ENCODE measurements around the gene NES. TPM values are rescaled to one million over a fixed set of nuclear protein-coding genes. Genes with fewer than 3 reads are reported as not detected.

The NES gene
- total RNA-seq, 1 donor, result 44.5 TPM

GRCh38 chr1:156666862-156667609 is 10.2 kb downstream of the NES start:
- no peak for TF ChIP-seq CTCF (IDR thresholded peaks at IDR 0.05; ENCODE audit: insufficient read depth, low read length)
- H3K4me3 ChIP-seq (ENCODE audit: low read depth, low read length), result no peak overlapping the region
- no peak for DNase-seq (ENCODE audit: low read depth)

DNA sequence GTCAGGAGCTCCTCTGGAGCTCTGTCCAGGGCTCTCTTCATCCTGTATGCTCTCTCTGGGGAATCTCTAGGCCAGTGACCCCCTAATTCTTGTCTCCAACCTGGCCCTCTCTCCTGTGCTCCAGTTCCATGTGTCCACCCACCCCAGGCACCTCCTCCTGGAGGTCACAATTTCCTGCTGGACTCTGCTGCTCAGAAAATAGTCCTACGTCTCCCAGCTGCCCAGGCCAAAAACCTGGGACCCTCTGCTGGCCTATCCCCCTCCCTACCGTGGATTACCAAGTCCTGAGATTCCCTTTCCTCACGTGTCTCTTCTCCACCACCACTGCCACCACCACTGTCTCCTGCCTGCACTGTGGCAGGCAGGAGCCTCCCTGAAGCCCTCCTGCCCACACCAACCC is 11.7 kb downstream of the NES start:
- no peak for DNase-seq (ENCODE audit: low read depth)
- no peak overlapping the region for H3K4me3 ChIP-seq (ENCODE audit: low read depth, low read length)
- no peak for TF ChIP-seq CTCF (IDR thresholded peaks at IDR 0.05; ENCODE audit: insufficient read depth, low read length)

DNA sequence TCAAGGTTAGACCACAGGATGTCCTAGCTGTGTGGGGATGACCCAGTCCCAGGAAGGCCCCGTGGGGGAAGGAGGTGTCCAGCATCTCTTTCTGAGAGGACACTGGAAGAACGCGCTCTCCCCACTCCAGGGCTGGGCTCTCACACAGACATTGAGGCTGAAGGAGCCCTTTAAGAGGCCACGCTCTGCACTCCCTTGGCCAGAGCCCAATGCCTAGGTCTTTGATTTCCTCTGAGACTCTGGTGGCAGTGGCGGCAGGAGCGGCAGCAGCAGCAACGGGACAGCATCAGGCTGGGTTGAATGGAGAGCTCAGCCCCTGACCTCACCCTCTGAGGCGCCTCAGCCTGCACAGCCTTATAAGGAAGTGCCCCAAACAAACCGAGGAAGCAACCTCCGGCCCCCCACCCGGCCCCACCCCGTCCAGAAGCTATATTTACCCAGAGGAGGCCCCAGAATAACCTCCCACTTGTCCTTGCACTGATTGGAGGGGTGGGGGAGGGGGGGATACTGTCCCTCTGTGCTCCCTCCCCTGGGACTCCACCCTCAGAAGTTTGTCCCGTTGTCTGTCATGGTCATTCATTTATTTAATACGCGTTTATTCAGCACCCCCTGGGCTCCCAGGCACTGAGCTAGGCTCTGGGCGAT is 12.3 kb downstream of the NES start:
- DNase-seq (ENCODE audit: low read depth), result no peak
- no peak for TF ChIP-seq CTCF (IDR thresholded peaks at IDR 0.05; ENCODE audit: insufficient read depth, low read length)
- H3K4me3 ChIP-seq (ENCODE audit: low read depth, low read length), result no peak overlapping the region

GRCh38 chr1:156664046-156664766 is 13.0 kb downstream of the NES start:
- no peak for DNase-seq (ENCODE audit: low read depth)
- TF ChIP-seq CTCF (IDR thresholded peaks at IDR 0.05; ENCODE audit: insufficient read depth, low read length), result no peak
- no peak overlapping the region for H3K4me3 ChIP-seq (ENCODE audit: low read depth, low read length)

DNA sequence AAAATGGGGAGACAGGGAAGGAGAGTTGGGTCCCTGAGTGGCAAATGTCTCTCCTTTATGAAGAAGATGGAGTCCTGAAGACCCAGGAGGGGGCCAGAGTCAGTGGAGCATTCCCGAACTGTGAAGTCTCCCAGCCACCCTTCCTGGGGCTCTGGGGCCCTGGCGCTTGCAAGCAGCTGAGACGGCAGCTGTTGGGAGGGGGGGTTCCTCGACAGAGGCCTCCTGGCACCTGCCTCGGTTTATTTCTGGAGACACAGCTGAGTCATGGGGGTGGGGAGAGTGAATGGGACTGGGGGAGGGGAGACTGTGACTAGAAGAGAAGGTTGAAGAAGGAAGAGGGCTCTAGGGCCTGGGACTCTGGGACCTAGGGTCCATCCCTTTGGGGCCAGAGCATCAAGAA is 14.0 kb downstream of the NES start:
- DNase-seq (ENCODE audit: low read depth), result peak; percentile 62
- no peak for TF ChIP-seq CTCF (IDR thresholded peaks at IDR 0.05; ENCODE audit: insufficient read depth, low read length)
- H3K4me3 ChIP-seq (ENCODE audit: low read depth, low read length), result no peak overlapping the region

DNA sequence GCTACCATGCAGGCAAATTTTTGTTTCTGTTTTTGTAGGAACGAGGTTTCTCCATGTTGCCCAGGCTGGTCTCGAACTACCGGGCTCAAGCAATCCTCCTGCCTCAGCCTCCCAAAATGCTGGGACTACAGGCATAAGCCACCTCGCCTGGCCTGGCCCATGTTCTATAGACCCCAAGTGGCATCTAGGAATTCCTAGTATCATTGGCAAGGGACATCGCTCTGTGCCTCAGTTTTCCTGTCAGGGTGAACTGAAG is 14.5 kb downstream of the NES start:
- H3K4me3 ChIP-seq (ENCODE audit: low read depth, low read length), result no peak overlapping the region
- no peak for DNase-seq (ENCODE audit: low read depth)
- no peak for TF ChIP-seq CTCF (IDR thresholded peaks at IDR 0.05; ENCODE audit: insufficient read depth, low read length)
